AG09319 (cell line): ENCODE results near the gene CHD5.

Source experiments
- DNase-seq: peaks from one replicate; pipeline ENCODE4 v3.0.0-alpha.2; 2010; ENCODE audit warnings: low read depth; ENCODE audit errors: extremely low read depth
- CTCF ChIP-seq: IDR thresholded peaks from 2 replicates; pipeline ENCODE4 v1.5.1; 2011; ENCODE audit warnings: low read depth, mild to moderate bottlenecking, inconsistent platforms, low read length, moderate library complexity

Gene CHD5

GRCh38 chr1:6054596-6054995, 125.5 kb downstream of the CHD5 start:
- no peak for DNase-seq
- TF ChIP-seq CTCF: no peak

GRCh38 chr1:6053206-6053546, 126.9 kb downstream of the CHD5 start:
- no peak for TF ChIP-seq CTCF
- DNase-seq: no peak

GRCh38 chr1:6052543-6053205, 127.4 kb downstream of the CHD5 start:
- peak; percentile 54 for TF ChIP-seq CTCF
- DNase-seq: peak; percentile 19
